Activated T-helper 1 cell treated with anti-CD3 and anti-CD28 coated beads, Interleukin-2, amount 50 U/mL, for 16 hours (primary cell): ENCODE data around the gene HOXC12.

Experiments
- DNase-seq, 2 donors: peaks; one replicate each; pipeline ENCODE4 v3.0.0-alpha.2; 2020; ENCODE audit warnings: low read depth in 1 of 2, low spot score in 1 of 2

The HOXC12 gene

GRCh38 chr12:53940443-53941014 lies 14.2 kb upstream of the HOXC12 start:
- no peak for DNase-seq

DNA sequence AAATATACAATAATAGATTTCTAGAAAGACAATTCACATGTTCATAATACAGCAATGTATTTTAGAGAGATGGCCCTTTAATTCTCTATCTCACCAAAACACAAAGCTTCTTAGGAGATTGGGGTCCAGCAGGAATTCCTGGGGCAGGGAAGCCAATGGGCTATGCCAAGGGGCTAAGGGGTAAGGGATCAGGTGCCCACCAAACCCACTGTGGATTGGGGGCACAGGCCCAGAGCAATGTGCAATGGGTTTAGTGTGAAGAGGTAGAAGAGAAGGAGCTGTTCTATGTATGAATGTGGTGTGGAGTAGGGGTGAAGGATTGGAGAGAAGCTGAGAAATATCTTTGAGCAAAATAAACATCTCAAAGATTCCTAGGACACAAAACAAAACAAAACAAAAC lies 13.5 kb upstream of the HOXC12 start:
- no peak for DNase-seq

GRCh38 chr12:53941750-53942149 lies 13.0 kb upstream of the HOXC12 start:
- DNase-seq, result no peak

GRCh38 chr12:53942467-53942997 lies 12.2 kb upstream of the HOXC12 start:
- no peak for DNase-seq

GRCh38 chr12:53944209-53944608 lies 10.5 kb upstream of the HOXC12 start:
- no peak for DNase-seq

DNA sequence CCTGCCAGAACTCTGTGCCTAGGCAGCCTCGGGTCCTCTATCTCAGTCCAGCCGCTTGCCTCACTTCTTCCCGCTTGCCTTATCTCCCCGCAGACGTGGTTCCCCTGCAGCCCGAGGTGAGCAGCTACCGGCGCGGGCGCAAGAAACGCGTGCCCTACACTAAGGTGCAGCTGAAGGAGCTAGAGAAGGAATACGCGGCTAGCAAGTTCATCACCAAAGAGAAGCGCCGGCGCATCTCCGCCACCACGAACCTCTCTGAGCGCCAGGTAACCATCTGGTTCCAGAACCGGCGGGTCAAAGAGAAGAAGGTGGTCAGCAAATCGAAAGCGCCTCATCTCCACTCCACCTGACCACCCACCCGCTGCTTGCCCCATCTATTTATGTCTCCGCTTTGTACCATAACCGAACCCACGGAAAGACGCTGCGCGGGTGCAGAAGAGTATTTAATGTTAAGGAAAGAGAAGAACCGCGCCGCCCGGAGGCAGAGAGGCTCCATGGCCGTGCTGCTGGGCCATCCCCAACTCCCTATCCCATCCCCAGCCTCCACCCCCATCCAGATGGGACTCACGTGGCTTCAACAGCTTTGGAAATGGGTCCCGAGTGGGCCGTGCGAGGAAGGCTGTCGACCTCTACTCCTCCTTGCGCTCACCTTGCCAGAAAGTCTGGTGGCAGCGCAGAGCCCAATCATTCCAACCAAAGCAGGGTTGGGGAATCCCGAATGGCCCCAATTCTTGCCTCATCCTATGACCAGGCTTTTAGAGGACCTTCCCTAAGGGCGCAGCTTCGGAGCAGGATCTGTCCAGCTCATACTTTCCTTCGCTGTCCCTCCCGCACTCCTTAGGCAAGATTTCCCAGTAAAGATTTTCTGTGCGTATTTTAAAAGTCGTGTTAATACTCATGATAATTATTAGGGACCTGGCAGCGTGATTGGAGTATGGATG lies 9.5 kb upstream of the HOXC12 start:
- DNase-seq, result no peak

DNA sequence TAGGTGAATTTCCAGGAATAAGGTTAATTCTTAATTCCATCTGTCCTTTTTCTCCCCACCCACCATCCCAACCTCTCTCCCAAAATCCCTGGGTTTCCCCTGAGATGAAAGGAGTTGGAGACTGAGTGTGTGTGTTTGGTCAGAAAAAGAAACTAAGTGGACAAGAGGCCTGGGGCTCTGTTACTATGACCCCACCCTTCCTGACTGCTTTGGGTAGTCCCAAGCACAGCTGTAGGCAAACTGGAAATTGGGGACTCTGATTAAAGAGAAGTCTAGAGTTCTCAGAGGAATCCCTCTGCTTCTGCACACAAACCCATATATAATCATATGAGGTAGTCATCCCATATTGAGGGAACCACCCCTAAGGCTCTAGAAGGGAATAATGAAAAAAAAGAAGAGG lies 7.0 kb upstream of the HOXC12 start:
- no peak for DNase-seq

DNA sequence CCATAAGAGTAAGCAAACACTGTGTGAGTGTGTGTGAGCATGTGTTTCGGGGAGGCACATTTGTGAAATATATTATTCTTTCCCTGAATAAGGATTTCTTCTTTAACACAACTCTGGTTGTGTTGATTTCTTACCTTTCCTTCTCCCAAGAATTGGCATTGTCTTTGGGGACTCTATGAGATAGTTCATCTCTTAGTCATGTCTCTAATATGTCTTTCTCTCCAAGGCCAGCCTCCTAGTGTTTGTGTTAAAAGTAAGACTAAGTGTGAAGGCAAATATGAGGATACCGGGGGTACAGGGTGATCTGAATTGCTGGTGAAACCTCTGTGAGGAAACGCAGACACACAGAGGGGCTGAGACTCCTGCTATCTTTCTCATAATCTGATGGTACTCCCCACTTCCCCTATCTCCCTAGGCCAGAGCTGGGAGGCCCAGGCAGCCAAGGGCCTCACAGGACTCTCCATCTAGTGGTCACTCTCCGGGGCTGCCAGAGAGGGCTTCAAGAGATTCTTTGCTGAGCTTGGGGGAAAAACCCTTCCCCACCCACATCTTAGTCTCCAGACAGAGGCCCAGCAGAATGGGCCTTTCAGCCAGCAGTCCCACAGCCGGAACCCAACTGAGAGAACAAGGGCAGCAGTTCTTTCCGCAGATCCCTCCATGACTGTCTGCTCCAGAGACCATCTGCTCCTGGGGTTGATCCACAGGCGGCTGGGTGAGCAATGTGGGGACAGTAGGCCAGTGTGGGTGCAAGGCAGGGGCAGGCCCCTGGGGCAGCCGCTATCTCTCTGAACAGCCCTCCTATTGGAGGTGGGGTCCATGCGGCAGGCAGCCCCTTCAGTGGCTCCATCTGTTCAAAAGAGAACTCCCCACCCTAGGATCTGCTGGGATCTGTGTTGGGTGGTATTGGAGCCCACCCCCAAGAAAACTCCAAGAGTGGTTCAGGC lies 5.8 kb upstream of the HOXC12 start:
- no peak for DNase-seq

GRCh38 chr12:53949631-53950436 lies 4.9 kb upstream of the HOXC12 start:
- no peak for DNase-seq

- DNase-seq, result no peak
These were observed 4.3 kb upstream of the HOXC12 start for GRCh38 chr12:53950437-53950773.

DNA sequence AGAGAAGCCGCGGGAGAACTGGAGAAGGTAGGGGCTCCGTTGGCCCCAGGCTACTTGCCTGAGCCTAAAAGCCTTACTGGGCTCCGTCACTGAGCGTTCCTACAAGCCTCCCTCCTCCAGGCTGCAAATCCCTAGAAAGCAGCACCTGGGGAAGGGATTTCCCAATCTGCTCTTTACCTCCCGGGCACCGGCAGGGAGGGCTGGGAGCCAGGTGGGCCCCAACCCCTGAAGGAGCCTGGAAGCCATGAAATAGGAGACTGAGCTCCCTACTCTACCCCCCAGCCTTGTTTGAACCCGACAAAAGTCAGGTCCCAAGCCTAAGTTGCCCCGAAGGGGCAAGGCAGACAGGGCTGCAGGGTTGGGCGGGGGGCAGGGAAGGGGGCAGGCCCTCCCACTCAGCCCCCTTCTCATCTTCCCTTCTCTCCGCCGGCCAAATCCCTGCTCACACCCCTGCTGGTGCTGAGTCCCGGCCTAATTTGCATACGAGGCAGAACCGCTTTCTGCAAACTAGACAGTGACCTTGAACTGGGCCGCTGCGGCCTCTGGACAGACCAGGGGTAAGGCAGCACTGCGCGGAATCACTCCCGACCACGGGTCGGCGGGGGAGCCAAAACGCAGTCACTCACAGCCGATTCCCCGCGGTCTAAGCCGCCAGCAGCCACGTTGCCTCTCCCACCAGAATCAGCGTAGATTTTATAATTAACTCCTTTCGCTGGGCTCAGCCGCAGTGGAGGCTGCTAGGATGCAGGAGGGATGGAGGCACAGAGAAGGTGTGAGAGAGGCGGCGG lies 3.7 kb upstream of the HOXC12 start:
- no peak for DNase-seq

GRCh38 chr12:53951577-53952334 lies 2.9 kb upstream of the HOXC12 start:
- no peak for DNase-seq

- DNase-seq, result no peak
These were observed 2.4 kb upstream of the HOXC12 start for GRCh38 chr12:53952335-53952694.

- DNase-seq, result no peak
These were observed 1.6 kb upstream of the HOXC12 start for GRCh38 chr12:53952871-53953734.

- no peak for DNase-seq
These were observed 641 bp upstream of the HOXC12 start for GRCh38 chr12:53953831-53954693.

- no peak for DNase-seq
These were observed 503 bp downstream of the HOXC12 start for GRCh38 chr12:53955036-53955775.
